CD4-positive, CD25-positive, alpha-beta regulatory T cell (primary cell): Measurements from ENCODE around the gene FSCB. TPM values are rescaled to one million over a fixed set of nuclear protein-coding genes. Genes with fewer than 3 reads are reported as not detected.

Experiments
- ATAC-seq, 2 donors: fragments of 150-1000 bp; cut with Tn5 transposase; one replicate each; pipeline ENCODE4 v1.10.0; 2021; ENCODE audit warnings: low read depth in 2 of 2, moderate number of reproducible peaks in 2 of 2, moderate library complexity in 1 of 2
- DNase-seq, 3 donors: peaks; one replicate each; pipeline versions ENCODE4 v3.0.0 to v3.0.0-alpha.2; 2012 to 2022; ENCODE audit warnings: mixed read lengths in 1 of 3
- H3K27ac ChIP-seq: one replicate; pipeline ENCODE4 v1.7.0; 2013; ENCODE audit warnings: mild to moderate bottlenecking, low read length; ENCODE audit not compliant: insufficient read depth, poor library complexity, severe bottlenecking
- H3K27me3 ChIP-seq: one replicate; pipeline ENCODE4 v1.7.0; 2013; ENCODE audit warnings: low read length; ENCODE audit not compliant: control insufficient read depth, insufficient read depth
- H3K36me3 ChIP-seq: one replicate; pipeline ENCODE4 v1.7.0; 2013; ENCODE audit warnings: mild to moderate bottlenecking, low read length, moderate library complexity; ENCODE audit not compliant: control insufficient read depth, insufficient read depth
- H3K4me1 ChIP-seq: 2 replicates; pipeline ENCODE4 v1.7.0; 2013; ENCODE audit warnings: mild to moderate bottlenecking, low read length; ENCODE audit not compliant: insufficient read depth, control insufficient read depth, poor library complexity, severe bottlenecking
- H3K4me3 ChIP-seq: one replicate; pipeline ENCODE4 v1.7.0; 2013; ENCODE audit warnings: low read depth, mild to moderate bottlenecking, low read length, moderate library complexity
- H3K9me3 ChIP-seq, 2 experiments: 1 replicate in 1 of 2; 2 replicates in 1 of 2; pipeline ENCODE4 v1.7.0; 2013; ENCODE audit warnings: low read length in 2 of 2, mild to moderate bottlenecking in 1 of 2, moderate library complexity in 1 of 2; ENCODE audit not compliant: control insufficient read depth in 2 of 2
- H3K27ac Mint-ChIP-seq, 3 donors: one replicate each; pipeline ENCODE4 v1.8.0; 2020 to 2022; ENCODE audit warnings: mild to moderate bottlenecking in 3 of 3, mixed read lengths in 3 of 3, moderate library complexity in 2 of 3
- H3K27me3 Mint-ChIP-seq: one replicate; pipeline ENCODE4 v1.8.0; 2022; ENCODE audit warnings: mild to moderate bottlenecking, mixed read lengths
- H3K36me3 Mint-ChIP-seq: one replicate; pipeline ENCODE4 v1.8.0; 2020; ENCODE audit warnings: mixed read lengths
- H3K4me1 Mint-ChIP-seq, 4 donors: one replicate each; pipeline ENCODE4 v1.8.0; 2020 to 2022; ENCODE audit warnings: mixed read lengths in 4 of 4, mild to moderate bottlenecking in 1 of 4
- H3K4me3 Mint-ChIP-seq, 4 donors: one replicate each; pipeline ENCODE4 v1.8.0; 2020 to 2022; ENCODE audit warnings: mild to moderate bottlenecking in 4 of 4, mixed read lengths in 4 of 4, moderate library complexity in 3 of 4
- H3K9me3 Mint-ChIP-seq, 7 donors: one replicate each; pipeline ENCODE4 v1.8.0; 2020 to 2022; ENCODE audit warnings: mixed read lengths in 7 of 7, mild to moderate bottlenecking in 3 of 7, moderate library complexity in 2 of 7
- polyA plus RNA-seq, 4 donors: library from polyadenylated mRNA; unstranded; fragments of 300-500 nt; fragmentation: Illumina TruSeq; gene quantifications; one replicate each; pipeline ENCODE4 v1.2.3, GENCODE V29; 2021
- total RNA-seq: library from RNA; stranded (reverse); gene quantifications from one replicate; pipeline ENCODE4 v1.2.3, GENCODE V29; 2022

The FSCB gene
- total and polyA plus RNA-seq, 5 donors from 2014 or later = not detected

- H3K4me3 ChIP-seq = no peak overlapping the region
- H3K27ac ChIP-seq = no peak overlapping the region
- H3K4me1 Mint-ChIP-seq = no peaks in the 10 kb centered on the region
- H3K4me1 ChIP-seq = no peaks in the 10 kb centered on the region
- H3K4me3 Mint-ChIP-seq = no peak overlapping the region
- H3K27me3 ChIP-seq = no peaks in the 10 kb centered on the region
- H3K9me3 Mint-ChIP-seq = peaks cover 0 to 14% (median 4%) of the 10 kb centered on the region in 7 donors
- no peaks in the 10 kb centered on the region for H3K27me3 Mint-ChIP-seq
- H3K9me3 ChIP-seq = no peaks in the 10 kb centered on the region
- H3K36me3 Mint-ChIP-seq = no peaks in the 10 kb centered on the region
- DNase-seq = no peak
- H3K27ac Mint-ChIP-seq = no peak overlapping the region
- no peak for ATAC-seq
- no peaks in the 10 kb centered on the region for H3K36me3 ChIP-seq
Measured at GRCh38 chr14:44462381-44462780, 44.7 kb downstream of the FSCB start.

- Mint-ChIP-seq H3K4me3 (no peak overlapping the region), H3K27ac (no peak overlapping the region), H3K36me3 (no peaks in the 10 kb centered on the region), H3K9me3 (peaks cover 0 to 14% (median 5%) of the 10 kb centered on the region in 7 donors), H3K27me3 (no peaks in the 10 kb centered on the region), H3K4me1 (no peaks in the 10 kb centered on the region)
- no peaks in the 10 kb centered on the region for H3K4me1 ChIP-seq
- no peak overlapping the region for H3K27ac ChIP-seq
- ATAC-seq (no peak), DNase-seq (no peak)
- no peak overlapping the region for H3K4me3 ChIP-seq
- H3K9me3 ChIP-seq = no peaks in the 10 kb centered on the region
- no peaks in the 10 kb centered on the region for H3K27me3 ChIP-seq
- H3K36me3 ChIP-seq = no peaks in the 10 kb centered on the region
Measured at GRCh38 chr14:44461811-44462210, 45.3 kb downstream of the FSCB start.
